Left ventricle myocardium inferior (tissue), 1 donor: ENCODE results near the gene TSEN2. TPM values are rescaled to one million over a fixed set of nuclear protein-coding genes. Genes with fewer than 3 reads are reported as not detected.
"Not testable (repeated sequence)": the region's sequence is repeated elsewhere in the genome, so short reads cannot be mapped to it uniquely, and the experiment has no call there.

Experiments used
- DNase-seq: peaks from one replicate; pipeline ENCODE4 v3.0.0-alpha.2; 2020
- H3K27ac ChIP-seq: fragments of 200-600 bp; replicated peaks from 2 replicates; pipeline ENCODE4 v1.8.0; 2021
- H3K27me3 ChIP-seq: fragments of 200-600 bp; 2 replicates; pipeline ENCODE4 v1.8.0; 2021; ENCODE audit warnings: low read depth
- H3K36me3 ChIP-seq: fragments of 200-600 bp; 2 replicates; pipeline ENCODE4 v1.8.0; 2021
- H3K4me1 ChIP-seq: fragments of 200-600 bp; 2 replicates; pipeline ENCODE4 v1.8.0; 2021
- H3K4me3 ChIP-seq: fragments of 200-600 bp; 2 replicates; pipeline ENCODE4 v1.8.0; 2021; ENCODE audit warnings: mild to moderate bottlenecking, moderate library complexity
- H3K9me3 ChIP-seq: fragments of 200-600 bp; replicated peaks from 2 replicates; pipeline ENCODE4 v1.8.0; 2021
- CTCF ChIP-seq: fragments of 200-600 bp; IDR thresholded peaks from 2 replicates; pipeline ENCODE4 v1.8.0; 2021; ENCODE audit warnings: antibody characterized with exemption, mild to moderate bottlenecking, borderline replicate concordance
- intact Hi-C: fragments of 100-400 bp; cut with micrococcal nuclease; formaldehyde crosslinking; loops from one replicate; pipeline ENCODE4 v1.11.0; 2022
- total RNA-seq: library from RNA; stranded (reverse); fragmentation: NEBNext Ultra II Directional; extraction: Animal tissue kit (Norgen Biotek cat#: 25700); gene quantifications from one replicate; pipeline ENCODE4 v1.2.1, GENCODE V29; 2021
- donor health status: DM: no; HTN: yes; CAD: no; lungs with severe emphysema.

The TSEN2 gene
- total RNA-seq, 1 donor from 2014 or later = 22.5 TPM

- Histone ChIP-seq H3K36me3 (no peaks in the 10 kb centered on the region), H3K4me1 (peaks cover 22% of the 10 kb centered on the region), H3K9me3 (no peaks in the 10 kb centered on the region), H3K4me3 (no peak overlapping the region), H3K27ac (no peak overlapping the region), H3K27me3 (no peaks in the 10 kb centered on the region)
- no peak for TF ChIP-seq CTCF
- intact Hi-C loops = no loop called here
- DNase-seq = no peak
These were observed 18.4 kb upstream of the TSEN2 start for GRCh38 chr3:12465836-12466225.

GRCh38 chr3:12467746-12468145, 16.5 kb upstream of the TSEN2 start:
- Histone ChIP-seq H3K27me3 (no peaks in the 10 kb centered on the region), H3K9me3 (no peaks in the 10 kb centered on the region), H3K4me1 (peaks cover 10% of the 10 kb centered on the region), H3K36me3 (no peaks in the 10 kb centered on the region), H3K4me3 (no peak overlapping the region), H3K27ac (no peak overlapping the region)
- no peak for DNase-seq
- no peak for TF ChIP-seq CTCF
- intact Hi-C loops = no loop called here

GRCh38 chr3:12468276-12468675, 16.0 kb upstream of the TSEN2 start:
- intact Hi-C loops = no loop called here
- no peak overlapping the region for H3K4me3 ChIP-seq
- H3K9me3 ChIP-seq = no peaks in the 10 kb centered on the region
- peaks cover 8% of the 10 kb centered on the region for H3K4me1 ChIP-seq
- H3K36me3 ChIP-seq = no peaks in the 10 kb centered on the region
- TF ChIP-seq CTCF = no peak
- DNase-seq = no peak
- H3K27me3 ChIP-seq = no peaks in the 10 kb centered on the region
- H3K27ac ChIP-seq = no peak overlapping the region

GRCh38 chr3:12468757-12469156, 15.5 kb upstream of the TSEN2 start:
- intact Hi-C loops = no loop called here
- Histone ChIP-seq H3K4me3 (no peak overlapping the region), H3K27me3 (no peaks in the 10 kb centered on the region), H3K9me3 (no peaks in the 10 kb centered on the region), H3K4me1 (peaks cover 8% of the 10 kb centered on the region), H3K36me3 (no peaks in the 10 kb centered on the region), H3K27ac (no peak overlapping the region)
- TF ChIP-seq CTCF = no peak
- DNase-seq = no peak

- H3K27me3 ChIP-seq, H3K36me3 ChIP-seq, H3K9me3 ChIP-seq, intact Hi-C loops, H3K4me1 ChIP-seq, H3K4me3 ChIP-seq, H3K27ac ChIP-seq, DNase-seq: not testable (repeated sequence)
These were observed 15.1 kb upstream of the TSEN2 start for GRCh38 chr3:12469222-12469621.

- no peaks in the 10 kb centered on the region for H3K36me3 ChIP-seq
- peaks cover 8% of the 10 kb centered on the region for H3K4me1 ChIP-seq
- no peaks in the 10 kb centered on the region for H3K9me3 ChIP-seq
- H3K27ac ChIP-seq = no peak overlapping the region
- H3K4me3 ChIP-seq = no peak overlapping the region
- DNase-seq = no peak
- TF ChIP-seq CTCF = no peak
- no peaks in the 10 kb centered on the region for H3K27me3 ChIP-seq
- intact Hi-C loops = loop anchor here (10.0 kb wide), 1 partner anchor 175 kb away; no protein-coding TSS in a partner anchor
These were observed 14.2 kb upstream of the TSEN2 start for GRCh38 chr3:12470111-12470510.
